Spinal cord (tissue), 10 donors: ENCODE data around the gene MYH14. TPM values are rescaled to one million over a fixed set of nuclear protein-coding genes. Genes with fewer than 3 reads are reported as not detected.

Experiments used
- DNase-seq, 6 donors: peaks; one replicate each; pipeline versions ENCODE4 v3.0.0 to v3.0.0-alpha.2; 2013 to 2015; ENCODE audit warnings: low spot score in 6 of 6, low read depth in 4 of 6
- H3K27ac ChIP-seq: one replicate; pipeline ENCODE4 v1.5.1; 2013; ENCODE audit warnings: low read depth, low read length, control low read depth
- H3K27me3 ChIP-seq: one replicate; pipeline ENCODE4 v1.6.1; 2013; ENCODE audit warnings: low read length; ENCODE audit not compliant: control insufficient read depth, insufficient read depth
- H3K36me3 ChIP-seq: one replicate; pipeline ENCODE4 v1.6.1; 2013; ENCODE audit warnings: low read length; ENCODE audit not compliant: control insufficient read depth, insufficient read depth
- H3K4me1 ChIP-seq: one replicate; pipeline ENCODE4 v1.6.1; 2013; ENCODE audit warnings: low read length; ENCODE audit not compliant: control insufficient read depth, insufficient read depth
- H3K4me3 ChIP-seq: one replicate; pipeline ENCODE4 v1.5.1; 2013; ENCODE audit warnings: low read depth, low read length, control low read depth
- H3K9me3 ChIP-seq: one replicate; pipeline ENCODE4 v1.6.1; 2013; ENCODE audit warnings: low read length; ENCODE audit not compliant: control insufficient read depth, insufficient read depth
- WGBS: methylation state at CpG from one replicate; pipeline ENCODE4 v1.1.5; 2013; ENCODE audit warnings: missing lambda C conversion rate; ENCODE audit not compliant: insufficient coverage; 5-methylcytosine and 5-hydroxymethylcytosine counted together
- polyA plus RNA-seq, 2 donors: library from polyadenylated mRNA; unstranded; fragments of 120-200 nt; gene quantifications; one replicate each; pipeline ENCODE4 v1.2.1, GENCODE V29; 2013; ENCODE audit not compliant: insufficient read length in 2 of 2
- total RNA-seq, 2 donors: library from RNA; depleted of rRNA in 1 of 2; stranded (reverse); fragments of 120-200 nt in 1 of 2; fragments of >200 nt in 1 of 2; gene quantifications; one replicate each; pipeline versions ENCODE4 v1.2.3 to v1.2.4, GENCODE V29; 2013 to 2014
- donor health status: healthy.

MYH14 gene
- total and polyA plus RNA-seq, 4 donors, result 4.1 to 16.8 (median 10.9) TPM

DNA sequence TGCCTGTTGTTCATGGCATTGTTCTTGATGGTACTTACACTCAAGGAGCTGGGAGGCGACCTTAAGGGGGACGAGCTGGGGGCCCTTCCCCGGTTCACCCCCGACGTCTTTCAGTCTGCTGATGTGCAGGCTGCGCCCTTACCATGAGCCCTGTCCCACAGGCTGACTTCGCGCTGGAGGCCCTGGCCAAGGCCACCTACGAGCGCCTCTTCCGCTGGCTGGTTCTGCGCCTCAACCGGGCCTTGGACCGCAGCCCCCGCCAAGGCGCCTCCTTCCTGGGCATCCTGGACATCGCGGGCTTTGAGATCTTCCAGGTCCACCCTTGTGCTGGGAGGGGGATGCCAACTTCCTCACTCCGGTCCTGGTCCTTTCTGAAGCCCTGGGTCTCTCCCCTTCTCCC lies 45.4 kb downstream of the MYH14 start:
- Histone ChIP-seq H3K4me3 (no peak overlapping the region), H3K9me3 (peaks cover 6% of the 10 kb centered on the region), H3K27ac (no peak overlapping the region), H3K4me1 (no peaks in the 10 kb centered on the region), H3K36me3 (peaks cover 65% of the 10 kb centered on the region), H3K27me3 (no peaks in the 10 kb centered on the region)
- 90% methylated on average over 14 of the region's 19 CpGs for WGBS
- no peak for DNase-seq

DNA sequence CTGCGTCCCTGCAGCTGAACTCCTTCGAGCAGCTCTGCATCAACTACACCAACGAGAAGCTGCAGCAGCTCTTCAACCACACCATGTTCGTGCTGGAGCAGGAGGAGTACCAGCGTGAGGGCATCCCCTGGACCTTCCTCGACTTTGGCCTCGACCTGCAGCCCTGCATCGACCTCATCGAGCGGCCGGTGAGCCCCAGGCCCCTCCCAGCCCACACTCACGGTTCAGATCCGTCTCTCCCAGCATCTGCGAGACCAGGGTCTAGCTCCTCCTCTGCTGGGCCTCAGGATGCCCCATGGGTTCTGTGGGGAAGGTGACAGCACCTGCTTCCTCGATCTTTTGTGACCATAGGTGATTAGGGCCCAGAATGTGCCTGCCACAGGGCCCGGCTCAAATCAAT lies 46.2 kb downstream of the MYH14 start:
- H3K36me3 ChIP-seq, result peaks cover 63% of the 10 kb centered on the region
- no peaks in the 10 kb centered on the region for H3K27me3 ChIP-seq
- 77% methylated on average over 13 of the region's 16 CpGs for WGBS
- no peaks in the 10 kb centered on the region for H3K4me1 ChIP-seq
- H3K27ac ChIP-seq, result no peak overlapping the region
- H3K4me3 ChIP-seq, result no peak overlapping the region
- no peak for DNase-seq
- H3K9me3 ChIP-seq, result peaks cover 6% of the 10 kb centered on the region

DNA sequence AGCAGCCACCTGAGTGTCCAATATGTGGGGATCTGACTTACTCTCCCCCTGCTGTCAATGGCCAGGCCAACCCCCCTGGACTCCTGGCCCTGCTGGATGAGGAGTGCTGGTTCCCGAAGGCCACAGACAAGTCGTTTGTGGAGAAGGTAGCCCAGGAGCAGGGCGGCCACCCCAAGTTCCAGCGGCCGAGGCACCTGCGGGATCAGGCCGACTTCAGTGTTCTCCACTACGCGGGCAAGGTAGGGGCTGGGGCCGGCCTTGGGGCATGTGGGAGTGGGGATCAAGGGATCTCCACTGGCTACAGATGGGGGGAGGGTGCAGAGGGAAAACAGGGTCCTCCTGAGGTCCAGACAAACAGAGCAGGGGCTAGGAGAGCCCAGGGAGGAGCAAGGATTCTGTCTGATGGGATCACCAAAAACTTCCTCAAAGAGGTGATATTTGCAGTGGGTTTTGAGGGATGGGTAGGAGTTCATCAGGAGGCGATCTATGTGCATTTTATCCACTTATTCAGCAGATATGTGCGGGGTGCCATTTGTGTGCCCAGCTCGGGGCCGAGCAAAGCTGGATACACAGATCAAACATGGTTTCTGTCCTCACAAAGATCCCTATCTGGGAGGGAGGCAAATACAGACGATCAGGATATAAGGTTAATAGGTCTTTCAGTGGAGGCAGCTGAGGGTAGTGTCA lies 47.2 kb downstream of the MYH14 start:
- no peak overlapping the region for H3K4me3 ChIP-seq
- no peaks in the 10 kb centered on the region for H3K4me1 ChIP-seq
- H3K9me3 ChIP-seq, result peaks cover 6% of the 10 kb centered on the region
- H3K27ac ChIP-seq, result no peak overlapping the region
- no peak for DNase-seq
- H3K27me3 ChIP-seq, result no peaks in the 10 kb centered on the region
- peaks cover 68% of the 10 kb centered on the region for H3K36me3 ChIP-seq
- 95% methylated on average over 13 of the region's 15 CpGs for WGBS

DNA sequence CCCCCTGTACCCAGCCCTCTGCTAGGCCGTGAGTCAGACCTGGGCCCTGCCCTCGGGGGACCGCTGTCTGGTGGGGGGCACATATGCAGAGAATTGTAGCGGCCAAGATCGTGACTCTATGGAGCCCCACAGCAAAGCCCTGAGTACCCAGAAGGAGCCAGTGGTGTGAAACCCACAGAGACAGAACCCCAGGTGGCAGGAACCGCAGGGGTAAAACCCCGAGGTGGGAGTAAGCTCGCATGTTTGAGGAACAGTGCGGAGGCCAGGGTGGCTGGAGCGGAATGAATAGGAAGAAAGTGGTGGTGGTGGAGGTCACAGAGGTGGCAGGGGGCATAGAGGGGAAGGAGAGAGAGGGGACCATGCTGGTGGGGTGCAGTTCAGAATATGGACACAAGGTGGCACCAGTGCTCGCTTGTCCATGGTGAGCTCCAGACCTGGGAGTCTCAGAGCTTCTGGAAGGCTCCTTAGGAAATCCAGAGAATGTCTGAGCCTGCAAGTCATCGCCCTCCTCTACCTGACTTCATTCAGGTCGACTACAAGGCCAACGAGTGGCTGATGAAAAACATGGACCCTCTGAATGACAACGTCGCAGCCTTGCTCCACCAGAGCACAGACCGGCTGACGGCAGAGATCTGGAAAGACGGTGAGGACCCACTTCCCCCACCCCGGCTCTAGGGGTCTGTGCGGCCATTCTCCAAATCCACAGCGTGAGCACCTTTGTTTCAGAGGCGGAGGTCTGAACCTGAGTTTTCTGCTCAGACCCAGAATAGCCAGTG lies 48.9 kb downstream of the MYH14 start:
- 97% methylated on average over 20 of the region's 23 CpGs for WGBS
- Histone ChIP-seq H3K4me3 (no peak overlapping the region), H3K9me3 (peaks cover 6% of the 10 kb centered on the region), H3K36me3 (peaks cover 64% of the 10 kb centered on the region), H3K27me3 (no peaks in the 10 kb centered on the region), H3K27ac (no peak overlapping the region), H3K4me1 (no peaks in the 10 kb centered on the region)
- no peak for DNase-seq

DNA sequence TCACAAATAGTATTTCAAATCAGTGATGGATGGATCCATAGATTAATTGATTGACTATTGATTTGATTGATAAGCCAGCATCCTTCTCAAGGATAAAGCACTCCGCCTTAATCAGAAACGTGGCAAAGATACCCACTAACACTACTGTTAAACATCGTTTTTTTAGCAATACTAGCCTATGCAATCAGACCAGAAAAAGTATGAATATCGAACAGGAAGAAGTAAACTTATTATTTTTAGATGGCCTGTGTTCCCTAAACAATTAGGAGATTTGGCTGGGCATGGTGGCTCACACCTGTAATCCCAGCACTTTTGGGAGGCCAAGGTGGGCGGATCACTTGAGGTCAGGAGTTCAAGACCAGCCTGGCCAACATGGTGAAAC lies 49.5 kb downstream of the MYH14 start:
- DNase-seq, result no peak
- Histone ChIP-seq H3K4me3 (no peak overlapping the region), H3K36me3 (peaks cover 67% of the 10 kb centered on the region), H3K27ac (no peak overlapping the region), H3K4me1 (no peaks in the 10 kb centered on the region), H3K27me3 (no peaks in the 10 kb centered on the region), H3K9me3 (peaks cover 6% of the 10 kb centered on the region)
- 100% methylated on average over 1 of the region's 5 CpGs for WGBS

DNA sequence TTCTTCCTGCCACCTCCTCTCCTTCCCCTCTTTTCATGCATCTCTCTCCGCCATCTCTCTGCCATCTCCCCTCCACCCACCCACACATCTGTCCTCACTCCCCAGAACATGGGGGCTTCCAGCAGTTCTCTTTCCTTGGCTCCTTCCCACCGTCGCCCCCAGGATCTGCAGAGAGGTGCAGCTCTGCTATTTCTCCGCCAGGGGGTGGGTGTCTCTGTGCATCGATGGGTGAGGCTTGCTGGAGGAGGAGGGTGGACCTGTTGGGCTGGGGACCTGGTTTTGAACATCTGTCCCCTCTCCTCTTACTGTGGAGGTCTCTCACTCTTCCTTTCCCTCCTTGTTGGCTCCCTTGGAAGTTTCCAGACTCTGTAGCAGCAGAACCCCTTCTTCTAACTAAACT lies 51.7 kb downstream of the MYH14 start:
- WGBS, result 82% methylated on average over 1 of the region's 5 CpGs
- peaks cover 63% of the 10 kb centered on the region for H3K36me3 ChIP-seq
- DNase-seq, result no peak

DNA sequence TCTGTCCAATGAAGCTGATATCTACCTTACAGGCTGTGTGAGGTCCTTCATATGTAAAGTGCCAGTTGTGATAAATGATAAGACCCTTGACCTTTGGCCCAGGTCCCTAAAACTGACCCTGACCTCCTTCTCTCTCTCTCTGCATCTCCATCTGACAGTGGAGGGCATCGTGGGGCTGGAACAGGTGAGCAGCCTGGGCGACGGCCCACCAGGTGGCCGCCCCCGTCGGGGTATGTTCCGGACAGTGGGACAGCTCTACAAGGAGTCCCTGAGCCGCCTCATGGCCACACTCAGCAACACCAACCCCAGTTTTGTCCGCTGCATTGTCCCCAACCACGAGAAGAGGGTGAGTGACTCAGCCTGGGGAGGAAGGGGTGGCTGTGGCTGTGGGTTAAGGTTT lies 53.7 kb downstream of the MYH14 start:
- peaks cover 65% of the 10 kb centered on the region for H3K36me3 ChIP-seq
- WGBS, result 91% methylated on average over 8 of the region's 10 CpGs
- no peaks in the 10 kb centered on the region for H3K4me1 ChIP-seq
- no peaks in the 10 kb centered on the region for H3K27me3 ChIP-seq
- H3K27ac ChIP-seq, result no peak overlapping the region
- DNase-seq, result no peak
- no peak overlapping the region for H3K4me3 ChIP-seq
- peaks cover 6% of the 10 kb centered on the region for H3K9me3 ChIP-seq

More for the DNA sequence above, 51.7 kb downstream of the MYH14 start:
- Histone ChIP-seq H3K4me1 (no peaks in the 10 kb centered on the region), H3K4me3 (no peak overlapping the region), H3K27ac (no peak overlapping the region), H3K27me3 (no peaks in the 10 kb centered on the region), H3K9me3 (peaks cover 6% of the 10 kb centered on the region)

DNA sequence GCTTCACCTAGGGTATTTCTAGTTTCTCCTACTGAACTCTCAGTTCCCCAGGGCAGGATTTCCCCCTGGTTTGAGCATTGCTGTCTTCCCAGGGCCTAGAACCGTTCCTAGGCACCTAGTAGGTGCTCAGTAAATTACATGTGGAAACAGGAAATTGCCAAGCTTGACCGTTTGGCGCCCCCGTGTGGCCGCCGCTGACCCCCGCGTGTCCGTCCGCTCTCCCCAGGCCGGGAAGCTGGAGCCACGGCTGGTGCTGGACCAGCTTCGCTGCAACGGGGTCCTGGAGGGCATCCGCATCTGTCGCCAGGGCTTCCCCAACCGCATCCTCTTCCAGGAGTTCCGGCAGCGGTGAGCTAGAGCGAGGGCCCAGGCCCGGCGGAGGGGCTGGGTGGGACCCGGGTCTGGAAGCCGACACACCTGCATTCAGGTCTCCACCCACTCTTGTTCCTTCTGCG lies 55.5 kb downstream of the MYH14 start:
- Histone ChIP-seq H3K36me3 (peaks cover 59% of the 10 kb centered on the region), H3K4me1 (no peaks in the 10 kb centered on the region), H3K27me3 (no peaks in the 10 kb centered on the region), H3K4me3 (no peak overlapping the region), H3K27ac (no peak overlapping the region), H3K9me3 (no peaks in the 10 kb centered on the region)
- DNase-seq, result no peak
- WGBS, result 42% methylated on average over 24 of the region's 25 CpGs

DNA sequence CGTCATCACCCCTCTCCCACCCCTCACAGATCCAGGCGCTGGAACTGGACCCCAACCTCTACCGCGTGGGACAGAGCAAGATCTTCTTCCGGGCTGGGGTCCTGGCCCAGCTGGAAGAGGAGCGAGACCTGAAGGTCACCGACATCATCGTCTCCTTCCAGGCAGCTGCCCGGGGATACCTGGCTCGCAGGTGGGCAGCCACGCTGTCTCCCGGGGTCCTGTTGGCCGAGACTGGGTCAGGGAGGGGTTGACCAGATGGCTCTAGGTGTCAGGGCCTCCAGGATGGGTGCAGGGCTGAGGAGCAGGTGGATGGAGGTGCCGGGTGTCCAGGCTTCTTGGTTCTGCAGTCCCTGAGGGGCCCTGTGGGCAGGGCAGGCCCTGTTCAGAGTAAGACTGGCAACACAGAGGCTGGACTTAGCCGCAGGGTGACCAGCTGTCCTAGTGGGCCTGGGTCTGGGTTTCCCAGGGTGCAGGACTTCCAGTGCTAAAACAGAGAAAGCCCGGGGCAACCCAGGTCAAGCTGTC lies 58.1 kb downstream of the MYH14 start:
- Histone ChIP-seq H3K9me3 (no peaks in the 10 kb centered on the region), H3K4me3 (no peak overlapping the region), H3K36me3 (peaks cover 61% of the 10 kb centered on the region), H3K4me1 (no peaks in the 10 kb centered on the region), H3K27ac (no peak overlapping the region), H3K27me3 (no peaks in the 10 kb centered on the region)
- DNase-seq, result no peak
- 93% methylated on average over 15 of the region's 16 CpGs for WGBS
